GM18505 (cell line): ENCODE results near the gene IGLL5.

Experiments
- ATAC-seq: cut with Tn5 transposase; IDR thresholded peaks from one replicate; pipeline ENCODE4 v1.9.1; 2021; ENCODE audit not compliant: unreplicated experiment
- POLR2A ChIP-seq: IDR thresholded peaks from 4 replicates; pipeline ENCODE4 v1.6.1; 2011; ENCODE audit warnings: borderline replicate concordance; ENCODE audit not compliant: insufficient read depth, insufficient read length; ENCODE audit errors: extremely low read depth

IGLL5 gene

GRCh38 chr22:22884888-22885840, 2.5 kb upstream of the IGLL5 start:
- no peak for TF ChIP-seq POLR2A
- peak; percentile 49 for ATAC-seq

- ATAC-seq = no peak
- TF ChIP-seq POLR2A = no peak
Observed at GRCh38 chr22:22886546-22886945, 1.1 kb upstream of the IGLL5 start.

GRCh38 chr22:22888571-22889353, 1.1 kb downstream of the IGLL5 start:
- ATAC-seq = no peak

GRCh38 chr22:22890085-22890484, 2.5 kb downstream of the IGLL5 start:
- no peak for TF ChIP-seq POLR2A
- ATAC-seq = no peak

More at GRCh38 chr22:22888571-22889353, 1.1 kb downstream of the IGLL5 start:
- no peak for TF ChIP-seq POLR2A

- ATAC-seq = no peak
- TF ChIP-seq POLR2A = no peak
Observed at GRCh38 chr22:22891139-22891621, 3.6 kb downstream of the IGLL5 start.

GRCh38 chr22:22892096-22893052, 4.8 kb downstream of the IGLL5 start:
- no peak for ATAC-seq
- TF ChIP-seq POLR2A = no peak

- no peak for ATAC-seq
- peak; percentile 59 for TF ChIP-seq POLR2A
Observed at GRCh38 chr22:22893077-22893805, 5.6 kb downstream of the IGLL5 start.

- no peak for TF ChIP-seq POLR2A
- ATAC-seq = no peak
Observed at GRCh38 chr22:22893891-22894739, 6.5 kb downstream of the IGLL5 start.

- TF ChIP-seq POLR2A = no peak
- ATAC-seq = no peak
Observed at GRCh38 chr22:22894740-22895731, 7.4 kb downstream of the IGLL5 start.

GRCh38 chr22:22895776-22896445, 8.3 kb downstream of the IGLL5 start:
- ATAC-seq = no peak
- TF ChIP-seq POLR2A = no peak
